Cortex of kidney (tissue), 1 donor: Measurements from ENCODE around the gene CCDC28A.
"Not testable (repeated sequence)": the region's sequence is repeated elsewhere in the genome, so short reads cannot be mapped to it uniquely, and the experiment has no call there.

ENCODE experiments used
- DNase-seq: peaks from one replicate; lab custom pipeline; 2025; lab: John Stamatoyannopoulos, UW

The CCDC28A gene

DNA sequence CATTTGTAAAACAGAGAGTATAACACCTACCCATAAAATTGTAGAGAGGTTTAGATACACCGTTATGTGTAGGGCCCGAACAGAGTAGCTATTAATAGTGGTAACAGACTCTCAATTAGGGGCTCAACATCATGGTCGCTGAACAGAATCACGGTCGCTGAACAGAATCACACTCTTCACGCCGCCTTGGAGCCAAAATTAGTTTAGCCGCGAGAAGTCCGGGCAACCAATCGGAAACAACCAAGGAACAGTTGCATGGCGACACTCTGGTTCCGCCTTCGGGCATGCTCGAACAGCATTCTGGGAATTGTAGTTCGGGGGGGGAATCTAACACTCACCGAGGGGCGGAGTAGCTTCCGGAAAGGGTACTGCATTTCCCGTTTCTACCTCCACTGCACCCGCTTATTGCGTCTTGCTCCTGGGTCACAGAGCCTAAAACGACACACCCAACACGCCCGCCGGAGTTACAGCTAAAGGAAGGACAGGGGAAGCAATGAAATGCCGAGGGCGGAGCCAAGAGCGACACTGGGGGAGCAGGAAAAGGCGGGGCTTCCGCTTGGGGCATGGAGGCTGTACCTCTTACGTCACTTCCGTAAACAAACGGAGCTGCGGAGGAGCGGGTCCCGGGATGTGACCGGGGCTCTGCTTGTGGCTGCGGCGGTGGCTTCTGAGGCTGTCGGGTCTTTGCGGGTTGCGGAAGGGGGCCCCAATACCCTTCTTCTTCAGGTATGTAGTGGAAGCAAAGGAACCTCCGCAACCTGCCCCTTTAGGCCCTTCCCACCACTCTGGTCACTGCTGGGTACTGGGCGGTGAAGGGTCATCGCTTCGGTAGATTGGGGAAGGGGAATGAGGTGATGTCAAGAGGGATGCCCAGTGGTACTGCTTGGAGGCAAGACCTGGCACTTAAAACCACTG is at the start of gene CCDC28A:
CCDC28A (plus strand) TSS at position 593 of the 915 bp plus-strand sequence. CDS start 2,352 bp downstream, outside the sequence.
- DNase-seq, result no peak

DNA sequence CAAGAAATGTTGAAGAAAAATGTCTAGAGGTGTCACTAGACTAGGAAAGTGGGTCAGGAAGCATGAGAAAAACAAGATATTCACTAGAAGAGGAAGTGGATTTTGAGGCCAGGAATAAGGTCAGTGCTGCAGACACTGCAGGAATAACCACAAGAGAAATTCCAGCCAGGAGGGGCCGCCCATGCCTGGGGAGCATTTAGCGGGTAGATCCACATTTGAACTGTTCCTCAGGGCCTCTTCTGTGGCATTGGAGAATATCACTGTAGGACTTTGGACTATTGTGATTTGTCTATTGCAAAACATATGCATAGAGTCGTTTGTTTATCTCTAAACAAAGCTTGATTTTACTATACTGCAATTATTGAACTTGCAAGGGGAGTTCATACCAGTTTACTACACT is 49.6 kb upstream of the CCDC28A start:
- DNase-seq, result no peak

DNA sequence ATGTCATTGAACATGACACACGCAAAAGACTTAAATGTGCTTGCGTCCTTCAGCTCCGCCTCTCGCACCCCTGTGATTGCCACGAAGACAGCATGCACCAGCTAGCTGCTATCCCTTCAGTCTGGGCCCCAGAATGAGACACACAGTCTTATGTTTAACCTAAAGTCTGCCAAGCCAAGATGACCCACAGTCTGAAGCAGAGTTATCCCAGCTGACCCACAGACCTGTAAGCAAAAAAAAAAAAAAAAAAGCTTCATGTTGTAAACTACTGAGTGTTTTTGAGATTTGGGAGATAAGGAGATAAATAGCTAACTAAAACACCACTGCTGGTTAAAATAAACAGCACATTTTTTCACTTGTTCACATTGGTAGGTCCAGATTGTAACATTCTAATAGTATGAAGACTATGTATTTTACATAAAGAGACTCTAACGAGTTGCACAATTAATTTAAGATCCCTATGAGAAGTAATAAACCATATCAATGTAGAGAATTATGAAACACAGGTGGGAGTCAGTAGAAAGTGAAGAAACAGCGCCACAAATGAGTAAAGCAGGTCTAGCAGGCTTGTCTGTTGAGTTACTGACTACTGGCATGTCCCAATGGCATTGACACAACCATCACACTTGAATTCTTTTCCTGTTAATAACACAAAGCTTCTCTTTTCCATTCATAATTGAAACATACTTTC is 47.4 kb upstream of the CCDC28A start:
- DNase-seq, result no peak

DNA sequence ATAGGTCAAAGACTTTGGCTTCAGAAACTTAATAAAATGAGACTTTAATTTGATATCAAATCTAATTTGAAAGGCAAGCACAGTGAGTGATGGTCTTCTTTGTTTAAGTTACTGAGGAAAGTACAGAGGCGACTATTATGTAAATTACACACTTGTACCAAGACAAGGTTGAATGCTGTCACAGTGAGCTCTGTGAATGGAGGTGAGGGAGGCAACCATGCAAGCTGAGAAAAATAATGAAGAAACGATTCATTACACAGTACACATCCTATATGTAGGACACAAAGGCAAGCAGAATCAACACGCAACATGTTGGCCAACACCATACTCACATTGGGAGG is 46.8 kb upstream of the CCDC28A start:
- DNase-seq, result no peak

DNA sequence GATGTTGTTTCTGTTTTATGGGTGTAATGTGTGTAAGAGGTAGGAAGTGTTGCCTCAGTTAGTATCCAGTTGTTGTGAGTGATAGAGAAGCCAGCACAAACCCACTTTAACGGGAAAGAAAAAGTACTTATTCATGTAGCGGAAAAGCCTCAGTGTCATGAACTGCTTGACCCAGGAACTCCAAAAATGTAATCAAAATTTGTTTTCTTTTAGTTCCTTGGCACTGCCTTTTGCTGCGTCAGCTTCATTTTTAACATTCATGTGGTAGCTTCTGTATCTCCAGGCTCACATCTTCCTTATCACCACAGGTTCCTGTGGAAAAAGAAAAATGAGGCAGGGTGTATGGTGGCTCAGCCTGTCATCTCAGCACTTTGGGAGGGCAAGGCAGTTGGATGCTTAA is 46.4 kb upstream of the CCDC28A start:
- DNase-seq, result no peak

DNA sequence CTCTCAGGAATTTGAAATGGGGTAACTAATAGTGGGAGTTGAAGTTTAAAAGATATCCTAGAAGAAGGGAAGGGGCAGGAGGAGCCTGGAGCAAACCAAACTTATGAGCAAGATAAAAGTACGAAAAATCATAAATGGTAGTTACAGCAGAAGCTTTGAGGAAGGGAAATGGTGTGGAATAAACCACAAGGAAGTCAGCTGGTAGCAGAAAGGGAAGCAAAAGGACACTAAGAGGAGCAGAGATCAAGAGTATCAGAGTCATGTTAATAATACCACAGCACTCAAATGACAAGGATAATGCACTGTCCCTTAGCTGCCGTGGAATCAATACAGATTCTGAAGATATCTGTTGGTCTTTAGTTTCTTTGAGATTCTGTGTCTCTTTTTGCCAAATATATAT is 44.9 kb upstream of the CCDC28A start:
- DNase-seq, result no peak

DNA sequence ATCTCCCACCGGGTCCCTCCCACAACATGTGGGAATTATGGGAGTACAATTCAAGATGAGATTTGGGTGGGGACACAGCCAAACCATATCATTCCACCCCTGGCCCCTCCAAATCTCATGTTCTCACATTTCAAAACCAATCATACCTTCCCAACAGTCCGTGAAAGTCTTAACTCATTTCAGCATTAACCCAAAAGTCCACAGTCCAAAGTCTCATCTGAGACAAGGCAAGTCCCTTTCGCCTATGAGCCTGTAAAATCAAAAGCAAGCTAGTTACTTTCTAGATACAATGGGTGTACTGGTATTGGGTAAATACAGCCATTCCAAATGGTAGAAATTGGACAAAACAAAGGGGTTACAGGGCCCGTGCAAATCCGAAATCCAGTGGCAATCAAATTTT is 43.5 kb upstream of the CCDC28A start:
- DNase-seq, result not testable (repeated sequence)

DNA sequence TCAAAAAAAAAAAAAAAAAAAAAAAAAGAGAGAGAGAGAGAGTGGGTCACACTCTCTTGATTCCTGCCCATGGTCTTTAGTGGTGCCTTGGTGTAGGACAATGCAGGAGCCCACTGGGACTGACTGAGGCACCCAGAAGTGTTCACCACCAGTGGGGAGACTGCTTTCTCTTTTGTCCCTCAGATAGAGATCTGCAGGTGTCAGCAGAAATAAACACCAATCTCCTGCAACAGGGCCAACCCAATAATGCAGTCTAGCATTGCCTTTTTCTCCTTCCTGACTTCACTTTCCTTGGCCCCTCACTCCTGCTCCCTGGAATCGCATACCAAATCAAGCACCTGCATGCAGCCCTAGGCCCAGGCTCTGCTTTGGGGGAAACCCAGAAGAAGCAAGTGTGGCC is 39.0 kb upstream of the CCDC28A start:
- no peak for DNase-seq

DNA sequence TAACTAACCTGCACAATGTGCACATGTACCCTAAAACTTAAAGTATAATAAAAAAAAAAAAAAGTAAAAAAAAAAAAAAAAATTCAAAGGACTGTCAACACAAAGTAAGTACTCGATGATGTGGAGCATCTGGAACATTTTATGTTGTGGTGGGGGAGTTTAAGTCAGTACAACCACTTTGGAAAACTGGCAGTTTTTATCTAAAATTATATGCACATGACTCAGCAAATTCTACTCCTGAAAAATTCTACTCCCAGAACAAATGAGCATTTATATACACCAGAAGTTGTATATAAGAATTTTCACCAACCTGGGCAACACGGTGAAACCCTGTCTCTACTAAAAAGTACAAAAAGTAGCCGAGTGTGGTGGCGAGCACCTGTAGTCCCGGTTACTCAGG is 36.9 kb upstream of the CCDC28A start:
- DNase-seq, result no peak

DNA sequence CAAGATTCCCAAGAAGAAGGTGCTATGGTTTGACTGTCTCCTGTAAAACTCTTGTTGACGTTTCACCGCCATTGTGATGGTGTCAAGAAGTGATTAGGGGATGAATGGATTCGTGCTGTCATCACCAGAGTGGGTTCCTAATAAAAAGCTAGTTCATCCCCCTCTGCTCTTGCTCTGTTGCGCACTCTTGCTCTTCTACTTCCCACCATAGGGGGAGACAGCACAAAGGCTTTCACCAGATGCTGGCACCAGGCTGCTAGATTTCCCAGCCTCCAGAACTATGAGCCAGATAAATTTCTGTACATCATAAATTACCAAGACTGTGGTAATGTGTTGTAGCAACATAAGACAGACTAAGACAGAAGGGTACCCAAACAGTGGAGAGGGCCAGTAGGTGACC is 21.6 kb upstream of the CCDC28A start:
- DNase-seq, result no peak

DNA sequence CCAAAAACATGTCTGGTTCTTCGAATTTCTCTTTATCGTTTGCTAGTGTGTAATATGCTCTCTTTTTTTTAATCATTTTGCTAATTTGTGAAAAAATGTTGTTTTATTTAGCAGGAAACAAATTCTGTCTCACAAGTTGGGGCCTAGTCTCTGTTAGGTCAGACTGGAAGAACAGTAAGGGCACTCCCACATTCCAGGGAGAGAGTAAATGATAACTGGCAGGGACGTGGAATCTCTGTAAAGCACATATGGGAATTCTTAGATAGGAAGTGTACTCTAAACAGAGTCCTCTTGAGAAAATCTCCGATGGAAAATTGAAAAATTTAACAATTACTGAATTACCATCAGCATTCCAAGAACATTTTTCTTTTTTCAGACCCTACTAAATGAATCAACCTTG is 16.4 kb upstream of the CCDC28A start:
- DNase-seq, result no peak

DNA sequence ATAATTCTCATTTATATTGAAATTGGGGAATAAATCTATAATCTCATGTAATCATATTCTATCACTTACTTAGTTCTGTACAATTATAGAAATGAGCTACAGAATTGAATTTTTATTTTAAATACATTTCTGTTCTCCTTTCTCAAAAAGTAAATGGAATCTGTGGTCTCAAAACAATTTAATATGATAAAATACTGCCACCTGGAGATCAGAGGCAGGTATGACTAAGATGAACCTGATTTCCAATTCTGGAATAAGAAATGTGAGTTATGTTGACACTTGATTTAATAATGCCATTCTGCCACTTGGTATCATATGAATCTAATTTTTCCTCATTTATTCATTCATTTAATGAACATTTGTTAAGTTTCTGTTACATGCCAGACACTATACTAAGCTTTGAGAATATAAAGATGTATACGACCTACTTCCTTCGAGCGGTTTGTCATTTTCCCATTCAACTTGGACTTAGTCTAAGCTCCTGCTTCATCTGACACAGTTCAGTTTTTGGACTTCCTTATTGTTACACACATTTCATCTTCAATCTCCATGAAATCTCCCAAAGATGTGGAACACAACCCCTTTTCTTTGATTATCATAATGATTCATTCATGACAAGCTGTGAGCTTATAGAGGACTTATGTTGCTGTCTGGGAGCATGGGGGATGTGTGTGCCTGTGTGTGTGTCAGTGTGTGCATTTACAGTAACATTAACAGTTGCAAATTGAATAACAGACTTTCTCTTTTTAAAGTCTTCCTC is 7.5 kb upstream of the CCDC28A start:
- no peak for DNase-seq

DNA sequence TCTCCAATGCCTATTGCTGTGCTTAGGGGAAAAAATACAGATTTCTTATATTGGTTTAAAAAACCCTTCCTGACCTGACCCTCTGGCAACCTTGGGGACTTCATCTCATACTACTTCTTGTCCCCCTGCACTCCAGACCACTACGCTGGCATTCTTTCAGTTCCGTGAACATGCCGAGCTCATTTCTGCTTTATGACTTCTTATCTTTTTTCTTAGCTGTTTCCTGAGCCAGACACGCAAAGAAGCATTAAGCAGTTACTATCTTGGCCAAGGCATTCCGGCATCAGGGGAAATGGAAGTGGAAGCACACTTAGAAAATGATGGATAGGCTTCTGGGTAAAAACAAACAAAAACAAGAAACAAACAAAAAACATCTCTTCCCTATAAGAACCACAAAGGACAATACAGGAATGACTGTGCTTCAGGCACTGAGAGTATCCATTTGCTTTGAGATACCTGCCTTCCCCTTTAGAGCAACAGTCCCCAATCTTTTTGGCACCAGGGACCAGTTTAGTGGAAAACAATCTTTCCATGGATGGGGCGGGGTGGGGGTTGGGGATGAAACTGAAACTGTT is 4.4 kb upstream of the CCDC28A start:
- DNase-seq, result no peak

DNA sequence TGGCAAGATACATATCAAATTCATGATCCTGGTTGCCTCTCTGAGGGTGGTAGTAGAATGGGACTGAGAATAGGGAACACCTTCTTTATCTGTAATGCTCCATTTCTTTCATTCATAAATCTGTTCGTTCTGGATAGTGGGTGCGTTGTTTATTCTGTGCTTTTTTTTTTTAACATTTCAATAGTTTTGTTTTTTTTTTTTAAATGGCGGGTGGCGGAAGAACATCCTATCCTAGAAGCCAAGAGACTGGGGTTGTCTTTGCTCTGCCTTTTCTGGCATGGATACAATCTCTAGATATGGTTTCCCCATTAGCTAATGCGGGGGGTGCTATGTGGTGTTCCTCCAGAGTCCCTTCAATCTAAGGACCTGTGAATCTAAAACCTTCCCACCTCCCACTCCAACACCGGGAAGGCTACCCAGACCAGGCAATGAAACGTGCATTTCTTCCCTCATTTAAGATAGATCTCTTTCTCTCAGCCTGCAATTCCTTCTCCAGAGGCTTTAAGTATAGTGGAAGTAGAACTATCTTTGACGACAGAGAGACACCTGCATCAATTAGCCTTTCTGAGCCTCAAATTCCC is 883 bp upstream of the CCDC28A start:
- DNase-seq, result no peak

DNA sequence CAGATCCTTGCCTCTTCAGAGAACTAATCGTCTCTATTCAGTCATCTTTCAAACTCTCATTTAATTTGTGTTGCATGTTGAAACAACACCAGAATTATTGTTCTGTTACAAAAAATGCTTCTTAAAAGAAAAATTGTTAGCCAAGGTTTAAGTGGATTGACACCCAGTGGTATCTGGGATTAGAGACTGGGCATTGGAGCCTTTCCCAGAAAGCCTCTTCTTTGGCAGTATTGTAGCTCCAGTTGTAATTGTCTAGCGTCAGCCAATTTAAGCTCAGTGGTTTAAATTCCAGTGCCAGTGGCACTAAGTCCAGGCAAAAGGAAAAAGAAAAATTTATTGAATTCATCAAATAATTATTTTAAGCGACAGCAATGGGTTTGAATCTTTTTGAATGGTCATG is 801 bp downstream of the CCDC28A start:
- DNase-seq, result no peak

DNA sequence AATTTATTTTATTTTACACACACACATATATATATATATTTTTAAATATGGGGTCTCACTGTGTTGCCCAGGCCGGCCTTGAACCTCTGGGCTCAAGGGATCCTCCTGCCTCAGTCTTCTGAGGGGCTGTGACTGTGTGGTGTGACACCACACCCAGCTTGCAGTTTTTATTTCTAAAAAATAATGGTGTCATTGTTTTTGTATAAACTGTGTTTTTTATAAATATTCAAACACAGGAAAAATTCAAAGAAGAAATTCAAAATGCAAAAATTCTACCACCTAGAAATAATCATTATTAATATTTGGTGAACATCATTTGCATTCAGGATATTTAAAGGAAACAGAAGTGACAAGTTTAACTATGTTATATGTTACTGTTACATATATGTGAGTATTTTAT is 3.1 kb downstream of the CCDC28A start:
- DNase-seq, result no peak

DNA sequence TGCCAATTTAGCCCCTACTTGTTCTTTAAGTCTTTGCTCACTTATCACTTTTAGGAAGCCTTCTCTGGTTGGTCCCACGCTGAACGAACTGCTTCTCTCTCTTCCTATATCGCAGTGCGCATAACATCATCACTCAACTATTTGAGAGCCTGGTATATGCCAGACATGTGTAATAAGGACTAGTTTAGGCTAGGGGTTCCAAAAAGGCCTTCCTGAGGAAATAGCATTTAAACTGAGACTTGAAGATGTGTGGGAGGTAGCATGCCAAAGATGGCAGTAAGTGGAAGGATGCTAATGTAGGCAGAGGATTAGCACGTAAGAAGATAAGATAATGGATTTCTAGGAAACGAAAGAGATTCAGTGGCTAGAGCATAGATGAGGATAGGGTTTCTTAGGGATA is 4.8 kb downstream of the CCDC28A start:
- DNase-seq, result no peak

DNA sequence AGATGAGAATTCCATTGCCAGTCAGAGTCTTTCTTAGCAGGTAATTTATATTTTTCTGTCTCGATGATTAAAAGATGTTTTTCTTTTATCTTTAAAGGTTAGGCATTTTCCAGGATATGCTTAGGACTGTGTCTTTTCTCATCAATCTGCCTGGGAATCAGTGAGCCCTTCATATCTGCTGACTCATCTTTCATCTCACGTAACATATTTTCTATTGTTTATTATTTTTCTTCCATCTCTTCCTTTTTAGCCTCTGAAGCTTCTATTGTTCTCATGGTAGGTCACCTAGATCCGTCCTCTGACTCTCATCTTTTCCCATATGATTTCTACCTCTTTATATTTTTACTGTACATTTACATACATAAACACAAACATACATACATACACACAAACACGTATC is 8.7 kb downstream of the CCDC28A start:
- DNase-seq, result no peak

DNA sequence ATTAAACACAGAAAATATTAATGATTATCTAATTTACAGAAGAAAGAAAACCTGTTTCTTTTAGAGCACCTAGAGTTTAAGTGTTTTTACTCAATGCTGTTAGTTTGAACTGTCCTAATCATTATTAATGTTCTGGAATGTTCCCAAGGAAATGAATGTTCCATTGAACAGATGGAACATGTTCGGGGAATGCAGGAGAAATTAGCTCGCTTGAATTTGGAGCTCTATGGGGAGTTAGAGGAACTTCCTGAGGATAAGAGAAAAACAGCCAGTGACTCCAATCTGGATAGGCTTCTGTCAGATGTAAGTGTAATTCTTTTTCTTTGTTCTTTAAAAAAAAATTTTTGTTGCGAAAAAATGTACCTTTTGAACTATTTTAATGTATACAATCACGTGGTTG is 11.5 kb downstream of the CCDC28A start:
- DNase-seq, result no peak

DNA sequence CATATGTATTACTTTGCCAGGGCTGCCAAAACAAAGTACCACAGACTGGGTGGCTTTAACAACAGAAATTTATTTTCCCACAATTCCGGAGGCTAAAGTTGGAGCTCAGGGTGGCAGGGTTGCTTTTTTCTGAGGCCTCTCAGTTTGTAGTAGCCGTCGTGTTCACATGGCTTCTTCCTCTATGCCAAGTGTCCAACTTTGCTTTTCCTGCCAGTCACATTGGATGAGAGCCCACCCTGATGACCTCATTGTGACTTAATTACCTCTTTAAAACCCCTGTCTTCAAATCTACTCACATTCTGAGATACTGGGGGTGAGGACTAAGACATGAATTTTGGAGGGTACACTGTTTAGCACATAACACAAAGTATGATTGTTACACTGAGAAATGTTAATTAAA is 12.4 kb downstream of the CCDC28A start:
- DNase-seq, result no peak

DNA sequence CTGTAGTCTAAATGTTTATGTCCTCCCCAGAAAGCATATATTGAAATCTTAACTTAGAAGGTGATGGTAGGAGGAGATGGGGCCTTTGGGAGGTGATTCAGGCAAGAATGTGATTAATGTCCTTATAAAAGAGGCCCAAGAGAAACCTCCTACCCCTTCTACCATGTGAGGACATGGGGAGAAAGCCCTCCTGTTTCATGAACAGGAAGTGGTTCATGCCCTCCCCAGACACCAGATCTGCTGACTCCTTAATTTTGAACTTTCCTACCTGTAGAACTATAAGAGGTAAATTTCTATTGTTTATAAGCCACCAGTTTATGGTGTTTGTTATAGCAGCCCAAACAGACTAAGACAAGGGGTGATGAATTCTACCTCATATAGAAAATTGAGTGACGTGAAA is 13.6 kb downstream of the CCDC28A start:
- DNase-seq, result no peak
